Colonic mucosa (tissue), 4 donors: ENCODE data around the gene ACTR5. TPM values are rescaled to one million over a fixed set of nuclear protein-coding genes. Genes with fewer than 3 reads are reported as not detected.

ENCODE experiments used
- DNase-seq: peaks from one replicate; pipeline ENCODE4 v3.0.0-alpha.2; 2020
- H3K27ac ChIP-seq: fragments of 200-600 bp; one replicate; pipeline ENCODE4 v1.8.0; 2021
- H3K27me3 ChIP-seq: fragments of 200-600 bp; one replicate; pipeline ENCODE4 v1.8.0; 2021
- H3K36me3 ChIP-seq: fragments of 200-600 bp; one replicate; pipeline ENCODE4 v1.8.0; 2021
- H3K4me1 ChIP-seq: fragments of 200-600 bp; one replicate; pipeline ENCODE4 v1.8.0; 2021; ENCODE audit warnings: mild to moderate bottlenecking
- H3K4me3 ChIP-seq: fragments of 200-600 bp; one replicate; pipeline ENCODE4 v1.8.0; 2021
- H3K9ac ChIP-seq, 2 donors: one replicate each; pipeline ENCODE4 v1.7.0; 2013; ENCODE audit warnings: control low read depth in 2 of 2, low read depth in 2 of 2, low read length in 2 of 2
- H3K9me3 ChIP-seq: fragments of 200-600 bp; one replicate; pipeline ENCODE4 v1.8.0; 2021
- intact Hi-C: fragments of 100-400 bp; cut with DNase I; formaldehyde crosslinking; loops from one replicate; pipeline ENCODE4 v1.14.1; 2022
- total RNA-seq, 2 donors: library from RNA; stranded (reverse); fragmentation: NEBNext Ultra II Directional in 1 of 2; extraction: Animal tissue kit (Norgen Biotek cat#: 25700) in 1 of 2; gene quantifications; one replicate each; pipeline ENCODE4 v1.2.1, GENCODE V29; 2021
- TF ChIP-seq, protein P1 (sequence below): fragments of 200-600 bp; IDR thresholded peaks from one replicate; pipeline ENCODE4 v1.8.0; 2022; ENCODE audit warnings: antibody characterized with exemption, mild to moderate bottlenecking
- donor health status: healthy.
- donor health status: DM: no; HTN: no; CAD: no.
- donor health status: DM: no; HTN: no; CAD: no.

The ACTR5 gene
- 1 to 10 TPM; 4.6 to 8.3 TPM for total RNA-seq

DNA sequence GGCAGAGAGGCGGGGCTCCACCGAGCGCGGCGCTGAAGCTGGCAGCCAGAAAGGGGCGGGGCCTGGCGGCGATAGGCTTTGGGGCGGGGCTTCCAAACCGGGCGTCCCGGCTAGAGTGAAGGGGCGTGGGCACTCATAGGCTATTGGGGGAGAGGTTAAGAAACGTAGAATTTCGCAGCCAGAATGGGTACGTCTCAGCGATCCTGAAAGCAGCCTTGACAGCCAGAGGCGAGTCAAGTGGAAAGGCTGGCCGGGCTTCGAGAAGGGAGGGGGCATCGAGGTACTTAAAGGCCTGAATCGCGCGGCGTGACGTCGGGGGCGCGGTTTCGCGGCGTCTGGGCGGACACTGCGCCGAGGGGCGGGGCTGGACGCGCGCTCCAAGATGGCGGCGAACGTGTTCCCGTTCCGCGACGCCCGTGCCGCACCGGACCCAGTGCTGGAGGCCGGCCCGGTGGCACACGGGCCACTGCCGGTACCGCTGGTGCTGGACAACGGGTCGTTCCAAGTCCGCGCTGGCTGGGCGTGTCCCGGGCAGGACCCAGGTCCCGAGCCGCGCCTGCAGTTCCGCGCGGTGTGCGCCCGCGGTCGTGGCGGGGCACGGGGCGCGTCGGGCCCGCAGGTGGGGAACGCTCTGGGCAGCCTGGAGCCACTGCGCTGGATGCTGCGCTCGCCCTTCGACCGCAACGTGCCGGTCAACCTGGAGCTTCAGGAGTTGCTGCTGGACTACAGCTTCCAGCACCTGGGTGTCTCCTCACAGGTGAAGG lies at the start of gene ACTR5:
ACTR5 (plus strand) TSS at position 364 of the 764 bp plus-strand sequence; CDS start at position 383, 19 bp downstream.
- H3K9ac ChIP-seq, result peak within 1 kb of the TSS; percentile 89 to 94

DNA sequence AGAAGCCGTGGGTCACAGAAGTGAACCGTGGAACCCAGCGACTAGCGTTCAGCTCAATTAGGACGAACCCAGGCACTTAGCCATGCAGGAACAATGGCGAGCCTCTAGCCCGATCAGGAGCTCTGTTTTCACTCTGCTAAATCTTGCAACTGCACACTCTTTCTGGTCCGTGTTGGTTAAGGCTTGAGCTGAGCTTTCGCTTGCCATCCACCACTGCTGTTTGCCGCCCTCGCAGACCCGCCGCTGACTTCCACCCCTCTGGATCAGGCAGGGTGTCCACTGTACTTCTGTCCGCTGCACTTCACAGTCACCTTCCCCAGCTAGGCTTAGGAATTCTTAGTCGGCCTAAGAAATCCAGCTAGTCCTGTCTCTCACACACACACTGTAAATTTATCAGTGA lies 49.7 kb upstream of the ACTR5 start:
- H3K4me3 ChIP-seq, result no peak overlapping the region
- intact Hi-C loops, result no loop called here
- no peaks in the 10 kb centered on the region for H3K9me3 ChIP-seq
- DNase-seq, result no peak
- no peaks in the 10 kb centered on the region for H3K36me3 ChIP-seq
- no peak overlapping the region for H3K9ac ChIP-seq
- TF ChIP-seq, protein P1, sequence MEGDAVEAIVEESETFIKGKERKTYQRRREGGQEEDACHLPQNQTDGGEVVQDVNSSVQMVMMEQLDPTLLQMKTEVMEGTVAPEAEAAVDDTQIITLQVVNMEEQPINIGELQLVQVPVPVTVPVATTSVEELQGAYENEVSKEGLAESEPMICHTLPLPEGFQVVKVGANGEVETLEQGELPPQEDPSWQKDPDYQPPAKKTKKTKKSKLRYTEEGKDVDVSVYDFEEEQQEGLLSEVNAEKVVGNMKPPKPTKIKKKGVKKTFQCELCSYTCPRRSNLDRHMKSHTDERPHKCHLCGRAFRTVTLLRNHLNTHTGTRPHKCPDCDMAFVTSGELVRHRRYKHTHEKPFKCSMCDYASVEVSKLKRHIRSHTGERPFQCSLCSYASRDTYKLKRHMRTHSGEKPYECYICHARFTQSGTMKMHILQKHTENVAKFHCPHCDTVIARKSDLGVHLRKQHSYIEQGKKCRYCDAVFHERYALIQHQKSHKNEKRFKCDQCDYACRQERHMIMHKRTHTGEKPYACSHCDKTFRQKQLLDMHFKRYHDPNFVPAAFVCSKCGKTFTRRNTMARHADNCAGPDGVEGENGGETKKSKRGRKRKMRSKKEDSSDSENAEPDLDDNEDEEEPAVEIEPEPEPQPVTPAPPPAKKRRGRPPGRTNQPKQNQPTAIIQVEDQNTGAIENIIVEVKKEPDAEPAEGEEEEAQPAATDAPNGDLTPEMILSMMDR, result no peak
- no peaks in the 10 kb centered on the region for H3K27me3 ChIP-seq
- H3K4me1 ChIP-seq, result no peaks in the 10 kb centered on the region
- H3K27ac ChIP-seq, result no peak overlapping the region

More for the DNA sequence above, at the start of gene ACTR5:
- H3K4me3 ChIP-seq, result peak within 1 kb of the TSS; percentile 71
- peak within 1 kb of the TSS; percentile 67 for H3K27ac ChIP-seq
- DNase-seq, result peak; percentile 98
- peaks cover 7% of the 10 kb centered on the region for H3K4me1 ChIP-seq
- no peaks in the 10 kb centered on the region for H3K9me3 ChIP-seq
- intact Hi-C loops, result no loop called here
- TF ChIP-seq, protein P1, result no peak
- H3K36me3 ChIP-seq, result no peaks in the 10 kb centered on the region
- no peaks in the 10 kb centered on the region for H3K27me3 ChIP-seq

DNA sequence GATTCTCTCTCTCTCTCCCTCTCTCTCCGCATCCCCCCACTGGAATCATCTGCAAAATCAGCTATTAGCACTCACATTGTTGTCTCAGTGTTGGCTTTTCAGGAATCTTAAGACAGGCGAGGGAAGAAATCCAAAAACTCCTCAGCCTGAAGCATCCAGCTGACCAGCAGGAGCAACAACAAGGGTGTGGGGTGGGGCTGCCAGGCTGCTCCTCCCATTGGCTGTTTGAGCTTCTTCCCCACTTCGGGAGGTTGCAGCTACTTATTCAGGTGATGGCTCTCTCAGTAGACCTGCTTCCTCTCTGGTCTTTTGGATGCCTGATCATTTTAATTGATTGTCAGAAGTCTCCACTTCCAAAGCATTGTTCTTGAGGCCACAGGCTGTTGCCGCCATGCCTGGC lies 48.1 kb upstream of the ACTR5 start:
- Histone ChIP-seq H3K27ac (no peak overlapping the region), H3K9me3 (no peaks in the 10 kb centered on the region), H3K27me3 (no peaks in the 10 kb centered on the region), H3K4me1 (no peaks in the 10 kb centered on the region), H3K36me3 (no peaks in the 10 kb centered on the region), H3K4me3 (no peak overlapping the region), H3K9ac (no peak overlapping the region)
- DNase-seq, result no peak
- TF ChIP-seq, protein P1, result no peak
- intact Hi-C loops, result no loop called here

DNA sequence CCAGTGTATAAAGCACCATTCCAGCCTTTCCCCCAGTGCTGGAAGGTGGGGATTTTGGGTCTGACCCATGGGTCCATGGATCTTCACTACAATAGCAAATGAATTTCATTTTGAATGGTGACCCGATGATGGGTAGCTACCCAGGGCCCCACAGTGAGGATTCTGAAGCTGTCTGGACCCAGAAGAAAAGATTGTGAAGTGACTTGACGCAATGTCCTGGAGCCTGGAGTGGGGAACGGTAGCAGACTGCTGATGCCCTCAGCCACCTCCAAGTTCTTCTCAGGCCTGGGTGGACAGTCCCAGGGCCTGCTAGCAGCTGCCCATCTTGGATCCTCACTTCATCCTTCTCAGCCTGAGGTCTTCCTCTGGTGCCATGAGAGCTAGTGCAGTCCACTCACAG lies 47.3 kb upstream of the ACTR5 start:
- Histone ChIP-seq H3K27me3 (no peaks in the 10 kb centered on the region), H3K27ac (no peak overlapping the region), H3K36me3 (no peaks in the 10 kb centered on the region), H3K4me3 (no peak overlapping the region), H3K4me1 (no peaks in the 10 kb centered on the region), H3K9ac (no peak overlapping the region), H3K9me3 (no peaks in the 10 kb centered on the region)
- no peak for DNase-seq
- TF ChIP-seq, protein P1, result no peak
- intact Hi-C loops, result no loop called here

DNA sequence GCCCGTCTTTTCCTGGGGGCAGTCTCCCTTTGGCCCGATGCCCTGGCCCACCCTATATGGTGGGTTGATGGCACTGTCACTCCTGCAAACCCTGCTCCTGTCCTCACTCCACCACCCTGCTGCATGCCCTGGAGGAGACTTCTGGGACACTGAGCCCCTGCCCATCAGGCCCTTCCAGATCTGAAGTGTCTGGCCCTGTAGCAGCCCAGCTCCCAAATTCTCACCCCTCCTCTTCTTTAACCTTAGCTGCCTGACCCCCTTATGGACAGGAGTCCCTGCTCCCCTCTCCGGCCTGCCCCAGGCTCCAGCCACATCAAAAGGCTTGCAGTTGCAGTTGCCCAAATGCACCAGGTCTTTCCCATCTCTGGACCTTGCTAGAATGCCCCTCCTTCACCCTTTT lies 44.7 kb upstream of the ACTR5 start:
- Histone ChIP-seq H3K36me3 (no peaks in the 10 kb centered on the region), H3K4me3 (no peak overlapping the region), H3K9ac (no peak overlapping the region), H3K9me3 (no peaks in the 10 kb centered on the region), H3K4me1 (no peaks in the 10 kb centered on the region), H3K27me3 (no peaks in the 10 kb centered on the region), H3K27ac (no peak overlapping the region)
- no peak for DNase-seq
- intact Hi-C loops, result no loop called here
- TF ChIP-seq, protein P1, result no peak
